Naive thymus-derived CD4-positive, alpha-beta T cell (primary cell): ENCODE results near the gene SAMD8. TPM values are rescaled to one million over a fixed set of nuclear protein-coding genes. Genes with fewer than 3 reads are reported as not detected.
A peak's percentile ranks its signal among the peaks of the same experiment; 100 is the strongest.

Experiments used
- ATAC-seq: fragments of 150-1000 bp; cut with Tn5 transposase; 2 replicates; pipeline ENCODE4 v1.10.0; 2021; ENCODE audit warnings: mild to moderate bottlenecking, moderate library complexity
- CTCF ChIA-PET: fragments of 350-600 bp; sonication (Branson Sonifier 250); formaldehyde crosslinking; loops from one replicate; lab custom pipeline; 2021; ENCODE audit warnings: antibody characterized with exemption; lab: Charles Lee
- POLR2A ChIA-PET: fragments of 350-600 bp; sonication (Branson Sonifier 250); formaldehyde crosslinking; loops from one replicate; lab custom pipeline; 2021; ENCODE audit warnings: antibody characterized with exemption, inconsistent platforms; lab: Charles Lee
- DNase-seq, 9 donors: peaks; one replicate each; pipeline versions ENCODE4 v3.0.0 to v3.0.0-alpha.2; 2020 to 2022; ENCODE audit warnings: mixed read lengths in 1 of 9
- H3K27ac ChIP-seq: one replicate; pipeline ENCODE4 v1.7.0; 2013; ENCODE audit warnings: mild to moderate bottlenecking, low read depth, low read length, moderate library complexity
- H3K27me3 ChIP-seq, 2 donors: one replicate each; pipeline ENCODE4 v1.7.0; 2013; ENCODE audit warnings: low read length in 2 of 2, mild to moderate bottlenecking in 2 of 2, moderate library complexity in 2 of 2; ENCODE audit not compliant: control insufficient read depth in 2 of 2, insufficient read depth in 2 of 2
- H3K36me3 ChIP-seq, 3 experiments: 1 replicate in 2 of 3; 2 replicates in 1 of 3; pipeline ENCODE4 v1.7.0; 2013; ENCODE audit warnings: low read length in 3 of 3, mild to moderate bottlenecking in 3 of 3, moderate library complexity in 1 of 3; ENCODE audit not compliant: insufficient read depth in 3 of 3, control insufficient read depth in 2 of 3
- H3K4me1 ChIP-seq, 2 donors: one replicate each; pipeline ENCODE4 v1.7.0; 2013; ENCODE audit warnings: low read length in 2 of 2, mild to moderate bottlenecking in 2 of 2, moderate library complexity in 1 of 2; ENCODE audit not compliant: control insufficient read depth in 2 of 2, insufficient read depth in 2 of 2
- H3K4me3 ChIP-seq: 2 replicates; pipeline ENCODE4 v1.7.0; 2013; ENCODE audit warnings: mild to moderate bottlenecking, low read length
- H3K9me3 ChIP-seq, 3 experiments: 1 replicate in 2 of 3; 2 replicates in 1 of 3; pipeline ENCODE4 v1.7.0; 2013; ENCODE audit warnings: low read length in 3 of 3; ENCODE audit not compliant: control insufficient read depth in 2 of 3
- H3K27ac Mint-ChIP-seq, 9 donors: one replicate each; pipeline ENCODE4 v1.8.0; 2020 to 2022; ENCODE audit warnings: mixed read lengths in 9 of 9, mild to moderate bottlenecking in 8 of 9, moderate library complexity in 5 of 9, inconsistent platforms in 2 of 9
- H3K27me3 Mint-ChIP-seq, 5 donors: one replicate each; pipeline ENCODE4 v1.8.0; 2021 to 2022; ENCODE audit warnings: mixed read lengths in 5 of 5, mild to moderate bottlenecking in 1 of 5
- H3K36me3 Mint-ChIP-seq, 5 donors: one replicate each; pipeline ENCODE4 v1.8.0; 2020 to 2022; ENCODE audit warnings: mixed read lengths in 5 of 5, mild to moderate bottlenecking in 3 of 5, inconsistent platforms in 1 of 5
- H3K4me1 Mint-ChIP-seq, 7 donors: one replicate each; pipeline ENCODE4 v1.8.0; 2020 to 2022; ENCODE audit warnings: mixed read lengths in 7 of 7, mild to moderate bottlenecking in 3 of 7, inconsistent platforms in 1 of 7
- H3K4me3 Mint-ChIP-seq, 10 donors: one replicate each; pipeline ENCODE4 v1.8.0; 2020 to 2022; ENCODE audit warnings: mild to moderate bottlenecking in 10 of 10, mixed read lengths in 10 of 10, moderate library complexity in 6 of 10, inconsistent platforms in 2 of 10
- H3K9me3 Mint-ChIP-seq, 11 donors: one replicate each; pipeline ENCODE4 v1.8.0; 2020 to 2022; ENCODE audit warnings: mixed read lengths in 11 of 11, mild to moderate bottlenecking in 4 of 11, inconsistent platforms in 1 of 11, moderate library complexity in 1 of 11
- intact Hi-C, 2 donors: fragments of 100-400 bp; cut with micrococcal nuclease; formaldehyde crosslinking; loops; one replicate each; pipeline ENCODE4 v1.15.1; 2023
- polyA plus RNA-seq, 2 donors: library from polyadenylated mRNA; unstranded; fragments of 300-500 nt; fragmentation: Illumina TruSeq; gene quantifications; one replicate each; pipeline ENCODE4 v1.2.3, GENCODE V29; 2021
- total RNA-seq, 6 experiments: library from RNA in 5 of 6; stranded (reverse) in 5 of 6; gene quantifications; 1 replicate in 5 of 6; 2 replicates in 1 of 6; pipeline ENCODE4 v1.2.3 and lab custom pipeline; 2021 to 2026

Gene SAMD8
- total and polyA plus RNA-seq, 7 experiments from 2014 or later, result 4.5 to 31.7 (median 16.2) TPM

GRCh38 chr10:75100764-75101291 is 10.6 kb upstream of the SAMD8 start:
- ChIA-PET POLR2A (interaction anchor here (0.8 kb wide), 1 partner anchor 9 kb away, joined by 3 read pairs; no protein-coding TSS in a partner anchor), CTCF (interaction anchor here (0.5 to 2.1 kb wide), 8 partner anchors 25 to 895 kb away, joined by 3 to 17 read pairs (median 4); no protein-coding TSS in a partner anchor)
- Mint-ChIP-seq H3K27me3 (no peaks in the 10 kb centered on the region), H3K4me1 (peaks cover 0 to 7% (median 0%) of the 10 kb centered on the region in 7 donors), H3K4me3 (no peak overlapping the region), H3K27ac (no peak overlapping the region), H3K36me3 (no peaks in the 10 kb centered on the region), H3K9me3 (no peaks in the 10 kb centered on the region)
- intact Hi-C loops, result loop anchor here (1.0 to 5.0 kb wide), 8 partner anchors 82 to 857 kb away; no protein-coding TSS in a partner anchor
- H3K27me3 ChIP-seq, result no peaks in the 10 kb centered on the region
- ATAC-seq (no peak), DNase-seq (no peak)
- no peak overlapping the region for H3K27ac ChIP-seq
- H3K36me3 ChIP-seq, result no peaks in the 10 kb centered on the region
- no peaks in the 10 kb centered on the region for H3K9me3 ChIP-seq
- peaks cover 0 to 3% of the 10 kb centered on the region in 2 donors for H3K4me1 ChIP-seq
- H3K4me3 ChIP-seq, result no peak overlapping the region

- Histone ChIP-seq H3K9me3 (no peaks in the 10 kb centered on the region), H3K27me3 (no peaks in the 10 kb centered on the region), H3K36me3 (no peaks in the 10 kb centered on the region), H3K27ac (no peak overlapping the region), H3K4me3 (no peak overlapping the region), H3K4me1 (peaks cover 0 to 3% of the 10 kb centered on the region in 2 donors)
- H3K27ac Mint-ChIP-seq, result peak overlapping the region in 1 of 9 donors; percentile 18
- ChIA-PET POLR2A (interaction anchor here (0.8 kb wide), 1 partner anchor 8 kb away, joined by 3 read pairs; no protein-coding TSS in a partner anchor), CTCF (interaction anchor here (0.6 to 2.1 kb wide), 3 partner anchors 134 to 888 kb away, joined by 4 to 17 read pairs (median 4); no protein-coding TSS in a partner anchor)
- peaks cover 0 to 7% (median 0%) of the 10 kb centered on the region in 7 donors for H3K4me1 Mint-ChIP-seq
- DNase-seq (no peak), ATAC-seq (no peak)
- no peak overlapping the region for H3K4me3 Mint-ChIP-seq
- no peaks in the 10 kb centered on the region for H3K36me3 Mint-ChIP-seq
- no peaks in the 10 kb centered on the region for H3K9me3 Mint-ChIP-seq
- H3K27me3 Mint-ChIP-seq, result no peaks in the 10 kb centered on the region
- intact Hi-C loops, result loop anchor here in 1 of 2 donors (2.0 to 5.0 kb wide), 2 partner anchors 83 to 364 kb away; no protein-coding TSS in a partner anchor
Observed at GRCh38 chr10:75101416-75102251, 9.8 kb upstream of the SAMD8 start.

- intact Hi-C loops, result loop anchor here in 1 of 2 donors (5.0 kb wide), 1 partner anchor 366 kb away; no protein-coding TSS in a partner anchor
- H3K4me3 ChIP-seq, result no peak overlapping the region
- Mint-ChIP-seq H3K27me3 (no peaks in the 10 kb centered on the region), H3K4me3 (no peak overlapping the region), H3K27ac (no peak overlapping the region), H3K36me3 (no peaks in the 10 kb centered on the region), H3K9me3 (no peaks in the 10 kb centered on the region), H3K4me1 (peaks cover 0 to 7% (median 0%) of the 10 kb centered on the region in 7 donors)
- ChIA-PET POLR2A (no interaction called here), CTCF (interaction anchor here (0.6 to 1.3 kb wide), 3 partner anchors 25 to 93 kb away, joined by 3 to 6 read pairs (median 3); no protein-coding TSS in a partner anchor)
- H3K4me1 ChIP-seq, result peaks cover 0 to 3% of the 10 kb centered on the region in 2 donors
- H3K36me3 ChIP-seq, result no peaks in the 10 kb centered on the region
- no peak for ATAC-seq
- DNase-seq, result no peak
- no peak overlapping the region for H3K27ac ChIP-seq
- H3K27me3 ChIP-seq, result no peaks in the 10 kb centered on the region
- H3K9me3 ChIP-seq, result no peaks in the 10 kb centered on the region
Observed at GRCh38 chr10:75102830-75103673, 8.4 kb upstream of the SAMD8 start.

- H3K4me3 ChIP-seq, result no peak overlapping the region
- no peaks in the 10 kb centered on the region for H3K27me3 ChIP-seq
- ChIA-PET CTCF (interaction anchor here (0.6 to 1.3 kb wide), 2 partner anchors 26 to 84 kb away, joined by 3 read pairs; no protein-coding TSS in a partner anchor), POLR2A (interaction anchor here (0.6 to 1.0 kb wide), 2 partner anchors 17 to 860 kb away, joined by 3 read pairs; no protein-coding TSS in a partner anchor)
- H3K4me1 ChIP-seq, result peaks cover 0 to 3% of the 10 kb centered on the region in 2 donors
- ATAC-seq (no peak), DNase-seq (peak in 1 of 9 donors; percentile 18)
- intact Hi-C loops, result loop anchor here in 1 of 2 donors (5.0 kb wide), 1 partner anchor 367 kb away; no protein-coding TSS in a partner anchor
- H3K36me3 ChIP-seq, result no peaks in the 10 kb centered on the region
- Mint-ChIP-seq H3K36me3 (no peaks in the 10 kb centered on the region), H3K4me3 (peak overlapping the region in 1 of 10 donors; percentile 43), H3K27ac (peak overlapping the region in 1 of 9 donors; percentile 43), H3K27me3 (no peaks in the 10 kb centered on the region), H3K9me3 (no peaks in the 10 kb centered on the region), H3K4me1 (peaks cover 0 to 9% (median 0%) of the 10 kb centered on the region in 7 donors)
- H3K27ac ChIP-seq, result no peak overlapping the region
- no peaks in the 10 kb centered on the region for H3K9me3 ChIP-seq
Observed at GRCh38 chr10:75103881-75104686, 7.4 kb upstream of the SAMD8 start.

- POLR2A ChIA-PET, result interaction anchor here (1.0 kb wide), 1 partner anchor 16 kb away, joined by 3 read pairs; no protein-coding TSS in a partner anchor
- CTCF ChIA-PET, result interaction anchor here (0.6 to 1.3 kb wide), 2 partner anchors 83 to 284 kb away, joined by 3 read pairs; no protein-coding TSS in a partner anchor
- no peak overlapping the region for H3K27ac ChIP-seq
- Mint-ChIP-seq H3K4me3 (no peak overlapping the region), H3K4me1 (peaks cover 3 to 9% (median 7%) of the 10 kb centered on the region in 7 donors), H3K36me3 (no peaks in the 10 kb centered on the region), H3K27ac (peak overlapping the region in 1 of 9 donors; percentile 33), H3K9me3 (no peaks in the 10 kb centered on the region), H3K27me3 (no peaks in the 10 kb centered on the region)
- no peak for ATAC-seq
- H3K27me3 ChIP-seq, result no peaks in the 10 kb centered on the region
- H3K4me3 ChIP-seq, result no peak overlapping the region
- intact Hi-C loops, result loop anchor here in 1 of 2 donors (5.0 kb wide), 1 partner anchor 368 kb away; no protein-coding TSS in a partner anchor
- H3K36me3 ChIP-seq, result no peaks in the 10 kb centered on the region
- H3K4me1 ChIP-seq, result peaks cover 0 to 2% of the 10 kb centered on the region in 2 donors
- peak in 1 of 9 donors; percentile 21 for DNase-seq
- no peaks in the 10 kb centered on the region for H3K9me3 ChIP-seq
Observed at GRCh38 chr10:75104842-75105241, 6.6 kb upstream of the SAMD8 start.
